KMS-11 (cell line): Measurements from ENCODE around the gene CGGBP1.

Experiments
- H2AFZ ChIP-seq: fragments of 200-600 bp; sonication (generic); 2 replicates; pipeline ENCODE4 v1.6.1; 2016; ENCODE audit warnings: antibody characterized with exemption, mixed run types, low read depth
- H3K27ac ChIP-seq: fragments of 200-600 bp; sonication (generic); 2 replicates; pipeline ENCODE4 v1.6.1; 2016; ENCODE audit warnings: mild to moderate bottlenecking, mixed run types
- H3K27me3 ChIP-seq: fragments of 200-600 bp; sonication (generic); 2 replicates; pipeline ENCODE4 v1.6.1; 2017; ENCODE audit warnings: mild to moderate bottlenecking, low read depth, mixed run types, moderate library complexity; ENCODE audit not compliant: insufficient read depth
- H3K36me3 ChIP-seq: fragments of 200-600 bp; sonication (generic); 2 replicates; pipeline ENCODE4 v1.6.1; 2017; ENCODE audit warnings: mild to moderate bottlenecking, mixed run types; ENCODE audit not compliant: insufficient read depth
- H3K4me1 ChIP-seq: fragments of 200-600 bp; sonication (generic); 2 replicates; pipeline ENCODE4 v1.6.1; 2016; ENCODE audit warnings: mild to moderate bottlenecking, low read depth, mixed run types; ENCODE audit not compliant: poor library complexity, severe bottlenecking
- H3K4me2 ChIP-seq: fragments of 200-600 bp; sonication (generic); 2 replicates; pipeline ENCODE4 v1.7.0; 2016; ENCODE audit warnings: mild to moderate bottlenecking, mixed run types
- H3K4me3 ChIP-seq: fragments of 200-600 bp; sonication (generic); IDR thresholded peaks from 2 replicates; pipeline ENCODE4 v1.6.1; 2017; ENCODE audit warnings: low read depth, low read length, mixed read lengths; ENCODE audit not compliant: insufficient read depth
- H3K79me2 ChIP-seq: fragments of 200-600 bp; sonication (generic); 2 replicates; pipeline ENCODE4 v1.6.1; 2016; ENCODE audit warnings: low read depth, mixed run types; ENCODE audit not compliant: insufficient read depth
- H3K9ac ChIP-seq: fragments of 200-600 bp; sonication (generic); 2 replicates; pipeline ENCODE4 v1.6.1; 2016; ENCODE audit warnings: mild to moderate bottlenecking, mixed run types
- H4K20me1 ChIP-seq: fragments of 200-600 bp; sonication (generic); 2 replicates; pipeline ENCODE4 v1.6.1; 2016; ENCODE audit warnings: mild to moderate bottlenecking, mixed run types; ENCODE audit not compliant: insufficient read depth
- CTCF ChIP-seq: fragments of 200-600 bp; sonication (generic); conservative IDR thresholded peaks from 2 replicates; pipeline ENCODE4 v1.6.1; 2017; ENCODE audit warnings: low read depth, mild to moderate bottlenecking, antibody characterized with exemption, low read length, moderate library complexity, mixed read lengths

Gene CGGBP1

GRCh38 chr3:88092270-88092669 lies 33.5 kb upstream of the CGGBP1 start:
- Histone ChIP-seq H4K20me1 (no peaks in the 10 kb centered on the region), H3K4me2 (no peak overlapping the region), H3K27ac (no peak overlapping the region), H3K79me2 (no peaks in the 10 kb centered on the region), H3K4me1 (no peaks in the 10 kb centered on the region), H3K9ac (no peak overlapping the region), H3K27me3 (no peaks in the 10 kb centered on the region), H3K4me3 (no peak overlapping the region), H3K36me3 (no peaks in the 10 kb centered on the region), H2AFZ (no peak overlapping the region)
- TF ChIP-seq CTCF, result no peak

GRCh38 chr3:88090681-88091080 lies 31.9 kb upstream of the CGGBP1 start:
- TF ChIP-seq CTCF, result no peak
- no peaks in the 10 kb centered on the region; the same call in 1 of the 2 replicates for H3K79me2 ChIP-seq

GRCh38 chr3:88084097-88084501 lies 25.3 kb upstream of the CGGBP1 start:
- Histone ChIP-seq H3K36me3 (no peaks in the 10 kb centered on the region), H3K4me1 (no peaks in the 10 kb centered on the region), H3K27me3 (no peaks in the 10 kb centered on the region), H3K4me3 (no peak overlapping the region), H2AFZ (no peak overlapping the region), H4K20me1 (no peaks in the 10 kb centered on the region), H3K4me2 (no peak overlapping the region), H3K9ac (no peak overlapping the region), H3K27ac (no peak overlapping the region), H3K79me2 (no peaks in the 10 kb centered on the region; the same call in 1 of the 2 replicates)
- no peak for TF ChIP-seq CTCF

More at GRCh38 chr3:88090681-88091080, 31.9 kb upstream of the CGGBP1 start:
- Histone ChIP-seq H3K27ac (no peak overlapping the region), H3K9ac (no peak overlapping the region), H3K4me1 (no peaks in the 10 kb centered on the region), H4K20me1 (no peaks in the 10 kb centered on the region), H3K4me2 (no peak overlapping the region), H3K27me3 (no peaks in the 10 kb centered on the region), H3K36me3 (no peaks in the 10 kb centered on the region), H3K4me3 (no peak overlapping the region), H2AFZ (no peak overlapping the region)

GRCh38 chr3:88082854-88083253 lies 24.0 kb upstream of the CGGBP1 start:
- Histone ChIP-seq H2AFZ (no peak overlapping the region), H3K4me2 (no peak overlapping the region), H3K27me3 (no peaks in the 10 kb centered on the region), H4K20me1 (no peaks in the 10 kb centered on the region), H3K36me3 (no peaks in the 10 kb centered on the region), H3K27ac (no peak overlapping the region), H3K9ac (no peak overlapping the region), H3K79me2 (peaks cover 5% of the 10 kb centered on the region; the same call in 1 of the 2 replicates), H3K4me1 (no peaks in the 10 kb centered on the region), H3K4me3 (no peak overlapping the region)
- no peak for TF ChIP-seq CTCF
